ENCODE measurements around the gene USP15.

The USP15 gene

GRCh38 chr12:62221107-62221506 is 39.1 kb upstream of the USP15 start:
- H3K4me3 ChIP-seq (replicated peaks; ENCODE audit: low read depth, low read length), result no peak overlapping the region
- DNase-seq (ENCODE audit: extremely low read depth, low read depth), result no peak
- TF ChIP-seq, protein P1, sequence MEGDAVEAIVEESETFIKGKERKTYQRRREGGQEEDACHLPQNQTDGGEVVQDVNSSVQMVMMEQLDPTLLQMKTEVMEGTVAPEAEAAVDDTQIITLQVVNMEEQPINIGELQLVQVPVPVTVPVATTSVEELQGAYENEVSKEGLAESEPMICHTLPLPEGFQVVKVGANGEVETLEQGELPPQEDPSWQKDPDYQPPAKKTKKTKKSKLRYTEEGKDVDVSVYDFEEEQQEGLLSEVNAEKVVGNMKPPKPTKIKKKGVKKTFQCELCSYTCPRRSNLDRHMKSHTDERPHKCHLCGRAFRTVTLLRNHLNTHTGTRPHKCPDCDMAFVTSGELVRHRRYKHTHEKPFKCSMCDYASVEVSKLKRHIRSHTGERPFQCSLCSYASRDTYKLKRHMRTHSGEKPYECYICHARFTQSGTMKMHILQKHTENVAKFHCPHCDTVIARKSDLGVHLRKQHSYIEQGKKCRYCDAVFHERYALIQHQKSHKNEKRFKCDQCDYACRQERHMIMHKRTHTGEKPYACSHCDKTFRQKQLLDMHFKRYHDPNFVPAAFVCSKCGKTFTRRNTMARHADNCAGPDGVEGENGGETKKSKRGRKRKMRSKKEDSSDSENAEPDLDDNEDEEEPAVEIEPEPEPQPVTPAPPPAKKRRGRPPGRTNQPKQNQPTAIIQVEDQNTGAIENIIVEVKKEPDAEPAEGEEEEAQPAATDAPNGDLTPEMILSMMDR (IDR thresholded peaks at IDR 0.05; ENCODE audit: low read depth, low read length, missing control alignments), result no peak

DNA sequence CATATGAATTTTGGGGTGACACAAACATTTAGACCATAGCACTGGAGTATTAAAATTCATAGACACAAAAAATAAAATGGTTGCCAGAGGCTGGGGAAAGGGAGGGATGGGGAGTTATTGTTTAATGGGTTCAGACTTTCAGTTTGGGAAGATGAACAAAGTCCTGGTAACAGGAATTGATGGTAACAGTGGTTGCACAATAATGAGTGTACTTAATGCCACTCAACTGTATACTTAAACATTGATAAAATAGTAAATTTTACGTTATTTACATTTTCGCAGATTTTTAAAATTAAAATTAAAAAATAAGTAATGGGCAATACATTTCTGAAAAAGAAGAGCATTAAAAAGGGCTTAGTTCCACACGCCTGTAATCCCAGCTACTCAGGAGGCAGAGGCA is 35.6 kb upstream of the USP15 start:
- no peak for DNase-seq (ENCODE audit: extremely low read depth, low read depth)
- TF ChIP-seq, protein P1 (IDR thresholded peaks at IDR 0.05; ENCODE audit: low read depth, low read length, missing control alignments), result no peak
- H3K4me3 ChIP-seq (replicated peaks; ENCODE audit: low read depth, low read length), result no peak overlapping the region

DNA sequence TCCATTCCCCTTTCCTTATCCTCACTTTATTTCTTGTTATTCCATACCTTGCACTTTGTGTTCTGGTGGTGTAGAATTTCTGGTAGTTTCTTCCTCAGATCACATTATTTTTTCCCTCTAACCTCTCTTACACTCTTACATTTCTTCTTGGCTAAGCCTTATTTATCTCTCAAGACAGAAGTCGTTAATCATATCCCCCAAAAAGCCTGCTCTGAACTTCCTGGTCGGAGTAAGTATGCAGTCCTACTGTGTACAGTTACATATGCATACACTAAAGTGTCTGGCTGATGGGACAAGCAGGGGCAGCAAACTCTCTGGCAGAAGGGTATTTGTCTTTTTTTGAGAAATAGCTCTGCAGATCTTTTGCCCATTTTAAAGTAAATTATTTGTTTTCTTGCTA is 33.1 kb upstream of the USP15 start:
- H3K4me3 ChIP-seq (replicated peaks; ENCODE audit: low read depth, low read length), result no peak overlapping the region

DNA sequence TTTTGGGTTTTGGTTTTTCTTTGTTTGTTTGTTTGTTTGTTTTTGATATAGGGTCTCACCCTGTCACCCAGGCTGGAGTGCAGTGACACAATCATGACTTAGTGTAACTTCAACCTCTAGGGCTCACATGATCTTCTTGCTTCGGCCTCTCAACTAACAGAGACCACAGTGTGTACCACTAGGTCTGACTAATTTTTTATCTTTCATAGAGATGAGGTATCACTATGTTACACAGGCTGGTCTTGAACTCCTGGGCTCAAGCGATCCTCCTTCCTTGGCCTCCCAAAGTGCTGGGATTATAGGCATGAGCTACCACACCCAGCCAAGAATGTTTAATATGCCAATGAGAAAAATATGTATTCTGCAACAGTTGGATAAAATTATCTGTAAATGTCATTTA is 29.6 kb upstream of the USP15 start:
- no peak for DNase-seq (ENCODE audit: extremely low read depth, low read depth)
- TF ChIP-seq, protein P1 (IDR thresholded peaks at IDR 0.05; ENCODE audit: low read depth, low read length, missing control alignments), result no peak

More for the DNA sequence above, 33.1 kb upstream of the USP15 start:
- no peak for DNase-seq (ENCODE audit: extremely low read depth, low read depth)
- TF ChIP-seq, protein P1 (IDR thresholded peaks at IDR 0.05; ENCODE audit: low read depth, low read length, missing control alignments), result no peak

GRCh38 chr12:62232143-62232729 is 28.0 kb upstream of the USP15 start:
- TF ChIP-seq, protein P1 (IDR thresholded peaks at IDR 0.05; ENCODE audit: low read depth, low read length, missing control alignments), result no peak
- DNase-seq (ENCODE audit: extremely low read depth, low read depth), result no peak
- no peak overlapping the region for H3K4me3 ChIP-seq (replicated peaks; ENCODE audit: low read depth, low read length)

More for the DNA sequence above, 29.6 kb upstream of the USP15 start:
- H3K4me3 ChIP-seq (replicated peaks; ENCODE audit: low read depth, low read length), result no peak overlapping the region

- no peak overlapping the region for H3K4me3 ChIP-seq (replicated peaks; ENCODE audit: low read depth, low read length)
- no peak for DNase-seq (ENCODE audit: extremely low read depth, low read depth)
- TF ChIP-seq, protein P1 (IDR thresholded peaks at IDR 0.05; ENCODE audit: low read depth, low read length, missing control alignments), result no peak
Measured at GRCh38 chr12:62233805-62234204, 26.4 kb upstream of the USP15 start.

GRCh38 chr12:62239571-62239970 is 20.6 kb upstream of the USP15 start:
- no peak overlapping the region for H3K4me3 ChIP-seq (replicated peaks; ENCODE audit: low read depth, low read length)
- no peak for DNase-seq (ENCODE audit: extremely low read depth, low read depth)
- TF ChIP-seq, protein P1 (IDR thresholded peaks at IDR 0.05; ENCODE audit: low read depth, low read length, missing control alignments), result no peak

All from HFF-Myc (cell line).